HG03175 (cell line): ENCODE results near the gene IFIT2.
A peak's percentile ranks its signal among the peaks of the same experiment; 100 is the strongest.
"Not testable (repeated sequence)": the region's sequence is repeated elsewhere in the genome, so short reads cannot be mapped to it uniquely, and the experiment has no call there.

Experiments
- ATAC-seq: cut with Tn5 transposase; IDR thresholded peaks from one replicate; pipeline ENCODE4 v1.9.1; 2021; ENCODE audit warnings: mild to moderate bottlenecking, moderate library complexity; ENCODE audit not compliant: unreplicated experiment

IFIT2 gene

DNA sequence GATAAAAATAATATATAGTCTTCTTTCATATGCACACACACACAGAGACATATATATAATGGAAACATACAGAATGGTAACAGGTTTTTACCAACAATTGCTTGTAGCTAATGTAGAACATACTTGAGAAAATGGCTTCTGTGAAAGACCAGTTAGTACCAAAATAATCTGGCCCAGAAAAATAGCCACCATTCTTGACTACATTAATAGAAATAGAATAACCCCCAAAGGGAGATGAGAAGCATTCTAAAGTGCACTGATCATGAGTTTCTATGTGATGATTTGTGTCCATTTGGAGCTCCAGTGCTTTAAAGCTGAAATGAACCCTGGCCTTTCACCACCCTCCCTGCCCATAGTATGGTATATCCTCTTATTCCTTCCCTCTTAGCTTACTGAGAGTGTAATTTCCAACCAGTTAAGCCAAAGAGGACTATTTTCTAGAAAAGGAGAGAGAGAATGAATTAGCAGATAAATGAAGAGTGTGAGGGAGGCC, 22.9 kb upstream of the IFIT2 start:
- ATAC-seq = no peak

DNA sequence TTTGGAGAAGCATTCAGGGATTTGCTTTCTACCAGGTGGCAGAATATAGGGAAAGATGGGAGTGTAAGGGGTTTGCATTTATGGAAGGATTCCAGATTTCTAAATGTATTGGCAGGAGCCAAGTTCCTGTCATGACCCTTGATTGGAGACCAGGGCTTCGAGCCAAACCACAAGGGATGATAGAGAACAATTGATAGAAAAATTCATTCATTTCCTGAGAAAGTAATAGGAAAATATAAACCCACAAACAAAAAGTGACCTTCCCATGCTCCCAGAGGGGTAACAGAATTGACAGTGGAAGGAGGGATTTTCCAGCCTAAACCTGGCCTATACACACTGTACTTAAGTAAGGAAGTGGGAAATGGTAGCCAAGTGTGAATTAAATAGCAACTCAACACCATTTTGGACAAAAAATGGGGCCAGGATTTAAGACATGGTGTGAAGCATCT, 22.4 kb upstream of the IFIT2 start:
- no peak for ATAC-seq

DNA sequence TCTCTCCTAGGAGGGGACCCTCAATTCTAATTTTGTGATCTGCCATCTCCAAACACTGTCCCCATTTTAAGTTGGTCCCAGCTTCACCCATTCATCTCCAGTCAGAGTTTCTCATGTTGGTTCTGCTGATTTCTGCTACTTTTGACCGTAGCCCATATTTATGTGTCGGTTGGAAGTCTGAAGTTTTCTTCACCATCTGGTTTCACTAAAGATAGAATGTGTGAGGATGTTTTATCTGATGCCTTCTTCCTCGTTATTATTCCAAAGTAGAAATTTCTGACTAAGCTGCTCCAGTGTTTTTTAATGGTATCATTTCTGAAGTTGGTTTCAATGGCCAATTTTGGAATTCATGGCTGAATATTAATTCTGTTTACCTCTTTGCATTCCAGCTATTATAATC, 21.3 kb upstream of the IFIT2 start:
- no peak for ATAC-seq

DNA sequence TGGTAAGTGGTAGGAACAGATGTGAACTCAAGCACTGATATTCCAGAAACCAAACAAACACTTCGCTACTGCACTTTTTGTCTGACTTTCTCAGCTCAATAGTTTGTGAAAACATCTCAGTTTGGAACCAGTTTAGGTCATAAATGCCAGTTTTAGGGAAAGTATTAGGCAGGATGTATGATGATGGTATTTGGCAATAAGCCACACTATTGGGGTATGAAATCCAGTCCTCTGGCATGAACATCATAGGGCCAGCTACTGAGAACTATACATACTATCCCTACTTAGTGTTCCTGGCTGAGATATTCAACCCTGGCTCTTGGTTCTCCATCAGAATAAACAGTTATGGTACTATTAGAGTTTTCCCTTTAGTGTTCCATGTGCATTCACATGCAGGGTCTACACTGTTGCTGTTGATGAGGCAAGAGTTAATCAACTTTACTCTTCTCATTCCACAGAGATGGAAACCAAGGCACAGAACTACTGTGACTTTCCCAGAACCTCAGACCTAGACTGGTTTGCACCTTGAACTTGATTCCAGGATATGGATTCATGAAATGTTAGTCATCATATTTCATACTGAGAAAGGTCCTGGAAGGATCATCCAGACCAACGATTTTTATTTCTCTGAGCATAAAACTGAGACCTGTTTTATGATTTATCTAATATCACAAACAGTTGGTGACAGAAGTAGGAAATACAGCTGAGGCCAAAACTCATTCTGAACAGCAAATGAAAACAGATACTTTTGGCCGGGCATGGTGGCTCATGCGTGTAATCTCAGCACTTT, 20.0 kb upstream of the IFIT2 start:
- ATAC-seq = no peak

DNA sequence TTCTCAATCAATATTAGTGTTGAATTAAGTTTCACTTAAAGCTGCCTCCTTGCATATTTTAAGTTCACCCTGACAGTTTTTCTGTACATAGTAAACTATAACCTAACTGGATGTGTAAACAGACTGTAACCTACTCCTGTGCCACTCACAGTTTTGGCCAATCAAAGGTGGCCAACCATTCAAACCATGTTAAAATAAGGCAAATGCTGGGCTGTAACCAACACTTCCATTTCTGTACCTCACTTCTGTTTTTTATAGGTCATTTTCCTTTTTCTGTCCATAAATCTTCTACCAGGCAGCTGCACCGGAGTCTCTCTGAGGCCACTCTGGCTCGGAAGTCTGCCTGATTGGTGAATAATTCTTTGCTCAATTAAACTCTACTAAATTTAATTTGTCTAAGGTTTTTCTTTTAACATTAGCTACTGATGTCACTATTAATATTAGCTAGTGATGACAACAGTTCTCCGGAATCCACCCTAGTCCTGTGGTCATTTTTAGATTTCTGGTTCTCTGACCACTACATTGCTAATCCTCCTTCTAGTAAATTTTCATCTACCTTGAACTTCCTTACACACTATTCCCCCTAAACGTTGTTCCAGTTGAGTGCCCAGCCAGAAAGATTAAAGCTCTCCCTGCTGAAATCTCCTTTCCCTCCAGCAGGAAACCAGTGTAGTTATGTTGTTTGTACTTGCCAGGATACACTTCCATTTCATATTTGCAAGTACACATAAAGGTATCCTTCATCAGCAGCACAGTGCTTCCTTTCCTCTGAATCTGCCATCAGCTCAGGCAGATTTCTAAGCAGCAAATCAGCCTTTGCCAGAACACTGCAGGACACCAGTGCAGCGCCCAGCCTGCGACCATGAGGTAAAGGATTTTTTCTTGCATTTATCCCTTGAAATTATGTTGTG, 18.6 kb upstream of the IFIT2 start:
- ATAC-seq = no peak

DNA sequence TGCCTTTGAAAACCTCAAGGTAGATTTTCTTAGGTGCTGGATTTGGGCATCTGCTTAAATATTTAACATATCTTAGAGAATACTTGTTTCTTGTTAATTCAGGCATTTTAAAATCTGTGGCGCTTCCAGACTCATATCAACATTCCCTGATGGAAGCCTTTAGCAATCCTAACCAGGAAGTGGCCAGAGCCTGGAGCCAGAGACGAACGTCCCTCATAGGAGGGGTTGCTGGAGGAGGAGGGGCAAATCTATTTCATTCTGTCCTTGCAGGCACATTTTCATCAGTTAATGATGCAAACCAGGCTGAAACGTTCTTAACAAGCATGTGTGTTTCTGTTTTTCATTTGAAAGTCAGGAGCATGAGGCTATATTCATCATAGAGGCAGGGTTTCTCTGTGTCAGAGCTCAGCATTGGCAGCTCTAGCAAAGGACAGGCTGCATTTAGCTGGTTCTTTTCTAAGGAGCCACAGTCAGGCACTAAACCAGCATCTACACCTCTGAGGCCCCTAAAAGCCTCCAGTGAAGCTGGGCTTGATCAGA, 17.8 kb upstream of the IFIT2 start:
- no peak for ATAC-seq

DNA sequence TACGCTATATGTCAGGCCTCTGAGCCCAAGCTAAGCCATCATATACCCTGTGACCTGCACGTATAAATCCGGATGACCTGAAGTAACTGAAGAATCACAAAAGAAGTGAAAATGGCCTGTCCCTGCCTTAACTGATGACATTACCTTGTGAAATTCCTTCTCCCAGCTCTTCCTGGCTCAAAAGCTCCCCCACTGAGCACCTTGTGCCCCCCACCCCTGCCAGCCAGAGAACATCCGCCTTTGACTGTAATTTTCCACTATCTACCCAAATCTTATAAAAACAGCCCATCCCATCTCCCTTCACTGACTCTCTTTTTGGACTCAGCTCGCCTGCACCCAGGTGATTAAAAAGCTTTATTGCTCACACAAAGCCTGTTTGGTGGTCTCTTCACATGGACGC, 17.1 kb upstream of the IFIT2 start:
- not testable (repeated sequence) for ATAC-seq

DNA sequence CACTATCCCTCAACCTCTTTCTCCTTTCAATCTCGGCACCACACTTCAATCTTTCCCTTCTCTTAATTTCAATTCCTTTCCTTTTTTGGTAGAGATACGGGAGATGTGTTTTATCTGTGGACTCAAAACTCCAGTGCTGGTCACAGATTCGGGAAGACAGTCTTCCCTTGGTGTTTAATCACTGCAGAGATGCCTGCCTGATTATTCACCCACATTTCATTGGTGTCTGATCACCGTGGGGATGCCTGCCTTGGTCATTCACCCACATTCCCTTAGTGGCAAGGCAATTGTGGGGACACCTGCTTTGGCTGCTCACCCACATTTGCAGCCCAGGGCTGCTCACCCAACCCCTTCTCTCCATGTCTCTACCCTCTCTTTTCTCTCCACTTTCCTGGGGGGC, 16.5 kb upstream of the IFIT2 start:
- ATAC-seq = not testable (repeated sequence)

DNA sequence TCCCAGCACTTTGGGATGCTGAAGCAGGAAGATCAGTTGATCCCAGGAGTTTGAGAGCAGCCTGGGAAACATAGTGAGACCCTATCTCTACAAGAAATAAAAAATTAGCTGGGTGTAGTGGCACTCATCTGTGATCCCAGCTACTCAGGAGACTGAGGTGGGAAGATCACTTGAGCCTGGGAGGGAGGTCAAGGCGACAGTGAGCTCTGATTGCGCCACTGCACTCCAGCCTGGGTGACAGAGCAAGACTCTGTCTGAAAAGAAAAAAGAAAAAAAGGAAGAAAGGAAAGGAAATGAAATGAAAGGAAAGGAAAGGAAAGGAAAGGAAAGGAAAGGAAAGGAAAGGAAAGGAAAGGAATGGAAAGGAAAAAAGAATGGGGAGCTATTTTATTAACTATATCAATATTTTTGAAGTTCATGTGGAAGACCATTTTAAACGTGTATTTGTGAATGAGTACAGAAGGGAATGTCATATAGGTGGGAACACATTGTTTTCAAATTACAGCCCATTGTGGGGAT, 7.1 kb upstream of the IFIT2 start:
- ATAC-seq = no peak

DNA sequence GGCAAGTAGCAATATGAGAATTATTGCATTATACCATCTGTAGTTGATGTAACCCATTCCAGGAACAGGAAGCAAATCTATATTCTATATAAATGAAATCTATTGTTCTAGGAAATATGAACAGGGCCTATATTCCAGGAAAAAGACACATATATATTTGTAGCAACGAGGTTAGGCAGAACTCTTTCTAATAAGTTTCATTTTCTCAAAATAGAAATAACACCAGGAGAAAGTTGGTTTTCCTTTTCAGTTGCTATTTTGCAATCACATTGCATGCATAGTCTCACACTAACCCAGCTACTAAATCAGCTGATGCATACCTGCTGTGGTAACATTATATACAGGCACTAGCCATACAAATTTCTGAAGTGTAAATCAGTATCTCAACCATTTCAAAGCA, 6.2 kb upstream of the IFIT2 start:
- ATAC-seq = no peak

DNA sequence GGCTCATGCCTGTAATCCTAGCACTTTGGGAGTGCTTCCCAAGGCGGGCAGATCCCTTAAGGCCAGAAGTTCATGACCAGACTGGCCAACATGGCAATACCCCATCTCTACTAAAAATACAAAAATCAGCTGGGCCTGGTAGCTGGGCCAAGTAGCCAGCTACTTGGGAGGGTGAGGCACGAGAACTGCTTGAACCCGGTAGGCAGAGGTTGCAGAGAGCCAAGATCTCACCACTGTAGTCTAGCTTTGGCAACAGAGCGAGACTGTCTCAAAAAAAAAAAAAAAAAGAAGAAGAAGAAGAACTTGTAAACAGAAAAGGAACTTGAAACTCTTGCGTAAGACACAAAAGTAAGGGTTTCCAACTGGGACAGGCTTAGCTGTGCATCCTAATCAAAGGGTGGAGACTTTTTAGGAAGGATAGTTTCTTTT, 5.6 kb upstream of the IFIT2 start:
- ATAC-seq = no peak

DNA sequence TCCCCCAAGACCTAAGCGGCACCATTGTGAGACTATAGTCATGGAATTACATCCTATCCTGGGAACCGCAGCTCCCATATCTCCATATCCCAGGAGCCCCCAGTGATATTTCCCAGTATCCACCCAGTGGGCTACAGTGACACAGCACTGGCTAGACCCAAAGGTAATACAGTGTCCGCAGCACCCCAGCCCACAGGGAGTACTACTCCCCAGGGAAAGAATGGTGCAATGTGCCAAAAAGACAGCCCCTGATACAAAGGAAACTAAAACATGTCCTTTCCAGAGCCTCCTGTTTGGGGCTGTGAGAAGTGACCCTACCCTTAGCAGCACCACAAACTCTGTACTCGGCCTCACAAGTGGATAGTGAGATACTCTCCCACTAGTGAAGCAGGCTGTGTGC, 4.5 kb upstream of the IFIT2 start:
- no peak for ATAC-seq

DNA sequence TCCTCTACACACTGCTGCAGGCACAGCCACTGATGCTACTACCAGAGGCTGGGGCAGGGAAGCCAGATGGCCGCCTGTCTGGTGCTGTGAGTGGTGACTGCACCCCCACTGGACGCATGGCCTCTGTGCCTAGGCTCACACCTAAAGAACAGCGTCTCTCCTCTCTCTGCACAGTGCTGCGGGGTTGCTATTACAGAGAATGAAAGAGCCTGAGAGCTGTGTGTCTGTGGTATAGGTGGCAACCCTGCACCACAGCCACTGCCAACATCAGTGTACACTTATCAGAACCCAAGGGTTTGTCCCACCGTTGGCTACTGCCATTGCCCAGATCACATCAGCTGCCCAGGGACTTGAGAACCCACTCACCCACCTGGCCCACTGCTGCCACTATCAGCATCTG, 4.1 kb upstream of the IFIT2 start:
- no peak for ATAC-seq

DNA sequence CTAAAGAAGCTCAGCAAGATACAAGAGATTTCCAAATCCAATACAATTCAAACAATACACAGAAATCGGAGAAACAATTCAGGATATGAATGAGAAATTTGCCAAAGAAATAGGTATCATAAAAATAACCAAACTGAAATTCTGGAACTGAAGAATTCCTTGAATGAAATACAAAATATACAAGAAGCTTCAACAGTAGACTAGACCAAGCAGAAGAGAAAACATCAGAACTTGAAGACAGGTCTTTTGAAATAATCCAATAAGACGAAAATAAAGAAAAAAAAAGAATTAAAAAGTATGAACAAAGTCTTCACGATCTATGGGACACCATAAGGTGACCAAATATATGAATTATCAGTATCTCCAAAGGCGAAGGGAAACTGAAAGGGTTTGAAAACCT, 2.8 kb upstream of the IFIT2 start:
- no peak for ATAC-seq

DNA sequence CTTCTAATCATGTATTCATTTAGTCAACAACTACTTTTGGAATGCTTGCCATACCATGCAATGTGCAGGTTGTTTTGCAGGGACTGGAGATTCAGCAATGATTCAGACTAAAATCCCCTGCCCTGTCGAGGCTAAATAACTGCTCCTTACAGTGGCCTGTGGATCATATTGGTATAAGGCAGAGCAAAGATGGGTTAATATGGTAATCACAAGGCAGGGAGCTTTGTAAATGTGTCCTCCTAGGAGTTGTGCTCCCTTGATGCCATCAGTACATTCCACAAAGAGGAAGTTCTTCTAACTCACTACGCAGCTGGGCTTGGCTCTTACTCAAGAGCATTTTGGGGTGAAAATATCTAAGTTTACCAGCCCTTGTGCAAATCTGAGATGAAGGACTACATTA, 614 bp upstream of the IFIT2 start:
- ATAC-seq = peak; percentile 28

DNA sequence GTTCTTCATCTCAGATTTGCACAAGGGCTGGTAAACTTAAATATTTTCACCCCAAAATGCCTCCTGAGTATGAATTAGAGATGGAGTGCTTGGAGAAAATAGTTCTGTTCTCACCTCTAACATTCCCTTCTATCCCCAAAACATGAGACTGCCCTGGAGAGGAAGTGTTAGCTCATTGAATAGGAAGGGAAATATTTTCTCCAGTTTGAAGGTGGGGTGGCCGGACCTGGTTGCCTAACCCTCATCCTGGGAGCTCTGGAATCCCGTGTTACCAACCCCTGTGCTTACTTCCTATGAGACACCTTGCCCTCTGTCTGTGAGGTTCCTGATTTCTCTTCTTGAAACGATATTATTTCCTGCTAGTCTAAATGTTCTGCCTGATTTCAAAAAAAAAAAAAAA, 779 bp downstream of the IFIT2 start:
- ATAC-seq = no peak

DNA sequence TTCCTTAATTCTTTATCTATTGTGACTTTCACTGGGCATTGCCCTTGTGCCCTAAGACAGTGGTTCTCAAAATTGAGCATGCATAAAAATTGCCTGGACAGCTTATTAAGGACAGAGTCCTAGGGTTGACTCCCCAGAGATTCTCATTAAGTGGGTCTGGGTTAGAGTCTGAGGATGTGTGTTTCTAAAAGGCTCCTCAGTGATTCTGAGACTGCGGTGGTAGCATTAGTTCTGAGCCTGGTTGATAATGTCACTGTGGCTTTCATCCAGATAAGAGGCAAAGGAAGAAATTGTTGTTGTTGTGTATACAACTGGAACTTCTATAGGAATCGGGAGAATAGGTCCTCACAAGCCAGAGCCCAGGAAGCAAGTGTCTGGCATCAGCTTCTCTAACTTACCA, 1.3 kb downstream of the IFIT2 start:
- ATAC-seq = no peak

DNA sequence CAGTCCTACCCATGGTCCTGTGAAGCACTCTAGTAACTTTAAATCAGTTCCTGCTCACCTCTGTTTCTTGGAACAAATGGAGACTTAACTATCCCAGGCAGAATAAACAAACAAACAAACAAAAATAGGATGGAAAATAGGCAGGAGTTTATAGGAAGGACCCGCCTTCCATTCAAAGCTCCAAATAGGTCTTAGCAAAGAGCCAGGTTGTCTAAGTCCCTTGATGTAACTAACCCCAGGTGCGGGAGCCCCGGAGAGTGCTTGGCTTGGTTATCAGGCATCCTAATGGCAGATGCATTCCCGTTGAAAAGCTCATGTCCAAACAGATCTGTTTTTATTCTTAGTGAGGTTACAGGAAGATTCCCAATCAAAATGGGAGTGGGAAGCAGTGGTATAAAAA, 2.2 kb downstream of the IFIT2 start:
- no peak for ATAC-seq

DNA sequence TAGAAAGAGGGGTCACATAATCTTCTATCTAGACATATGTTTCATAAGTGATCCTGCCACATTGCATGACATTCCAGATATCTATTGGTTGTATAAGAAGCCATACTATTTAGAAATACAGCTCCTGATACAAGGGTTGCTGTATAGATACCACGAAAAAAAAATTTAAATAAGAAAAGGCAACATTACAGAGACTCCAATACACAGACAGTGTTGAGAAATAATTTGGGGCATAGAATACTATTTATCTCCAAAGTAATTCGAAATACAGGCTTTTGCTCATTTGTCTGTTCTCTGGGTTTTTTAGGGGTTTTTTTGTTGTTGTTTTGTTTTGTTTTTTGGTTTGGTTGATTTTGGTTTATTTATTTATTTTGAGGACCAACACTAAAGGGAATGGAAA, 2.6 kb downstream of the IFIT2 start:
- ATAC-seq = no peak

DNA sequence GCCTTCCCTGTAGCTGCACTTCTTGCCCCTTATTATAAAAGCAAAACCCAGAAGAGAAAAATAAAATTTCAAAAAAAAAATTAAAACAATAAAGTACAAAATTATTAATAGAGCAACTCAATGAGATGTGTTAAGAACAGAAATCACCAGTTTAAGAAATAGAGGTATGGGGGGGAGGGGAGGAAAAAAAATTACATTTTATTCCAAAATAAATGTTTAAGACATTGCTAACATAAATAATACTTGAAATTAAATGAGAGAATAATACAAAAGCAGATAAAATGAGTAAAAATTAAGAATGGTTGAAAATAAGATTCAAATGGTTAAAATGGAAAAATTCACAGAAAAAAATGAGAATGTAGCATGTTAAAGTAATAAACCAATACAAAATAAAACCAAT, 3.1 kb downstream of the IFIT2 start:
- no peak for ATAC-seq

DNA sequence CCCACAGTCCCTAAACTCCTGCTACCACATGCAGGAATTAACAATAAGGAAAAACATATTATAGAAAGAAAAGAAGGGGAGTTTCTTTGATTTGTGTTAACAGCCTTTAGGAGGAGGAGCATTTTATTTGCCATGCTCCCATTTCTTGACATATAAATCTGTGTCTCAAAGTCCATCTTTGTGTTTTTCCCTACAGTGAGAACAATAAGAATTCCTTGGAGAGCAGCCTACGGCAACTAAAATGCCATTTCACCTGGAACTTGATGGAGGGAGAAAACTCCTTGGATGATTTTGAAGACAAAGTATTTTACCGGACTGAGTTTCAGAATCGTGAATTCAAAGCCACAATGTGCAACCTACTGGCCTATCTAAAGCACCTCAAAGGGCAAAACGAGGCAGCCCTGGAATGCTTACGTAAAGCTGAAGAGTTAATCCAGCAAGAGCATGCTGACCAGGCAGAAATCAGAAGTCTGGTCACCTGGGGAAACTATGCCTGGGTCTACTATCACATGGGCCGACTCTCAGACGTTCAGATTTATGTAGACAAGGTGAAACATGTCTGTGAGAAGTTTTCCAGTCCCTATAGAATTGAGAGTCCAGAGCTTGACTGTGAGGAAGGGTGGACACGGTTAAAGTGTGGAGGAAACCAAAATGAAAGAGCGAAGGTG, 4.1 kb downstream of the IFIT2 start:
- ATAC-seq = no peak
